GM12878 (cell line): Measurements from ENCODE around the gene KNTC1. TPM values are rescaled to one million over a fixed set of nuclear protein-coding genes. Genes with fewer than 3 reads are reported as not detected.

Experiments used
- ATAC-seq: fragments of 200-7000 bp; cut with Tn5 transposase; 3 replicates; pipeline ENCODE4 v1.9.1; 2020; ENCODE audit warnings: mild to moderate bottlenecking, moderate library complexity
- BruUV-seq: library from RNA; stranded (reverse); fragments of 400-500 nt; replicated peaks from 2 replicates; lab custom pipeline; 2021; lab: Mats Ljungman, UMichigan
- CTCF ChIA-PET: fragments of 300-600 bp; sonication (Branson Sonifier 250); formaldehyde crosslinking; extraction: SDS; loops from one replicate; lab custom pipeline; 2021; ENCODE audit warnings: inconsistent platforms; lab: Yijun Ruan, JAX
- POLR2A ChIA-PET: fragments of 350-600 bp; formaldehyde crosslinking; extraction: SDS; loops from one replicate; lab custom pipeline; 2021; ENCODE audit warnings: inconsistent platforms; lab: Charles Lee
- RAD21 ChIA-PET: fragments of 300-600 bp; sonication (Branson Sonifier 250); formaldehyde crosslinking; loops from one replicate; lab custom pipeline; 2023; ENCODE audit warnings: antibody characterized with exemption; ENCODE audit not compliant: unreplicated experiment; lab: Charles Lee
- SMC1A ChIA-PET: fragments of 300-600 bp; sonication (Branson Sonifier 250); formaldehyde crosslinking; loops from one replicate; lab custom pipeline; 2023; ENCODE audit not compliant: unreplicated experiment, uncharacterized antibody; lab: Charles Lee
- DNase-seq: peaks from one replicate; pipeline ENCODE4 v3.0.0-alpha.2; 2011; ENCODE audit warnings: low read depth, low spot score
- FAIRE-seq: peaks from 3 replicates; lab custom pipeline; 2011; peaks lifted over from hg19 to GRCh38; lab: Jason Lieb, UNC
- H2AFZ ChIP-seq: 2 replicates; pipeline ENCODE4 v1.6.0; 2011; ENCODE audit warnings: low read depth, low read length, control low read depth; ENCODE audit not compliant: control insufficient read depth
- H3K27ac ChIP-seq: 2 replicates; pipeline ENCODE4 v1.5.1; 2011; ENCODE audit warnings: control low read depth; ENCODE audit not compliant: control insufficient read depth, insufficient read depth
- H3K27me3 ChIP-seq, 2 experiments: replicated peaks in 1 of 2; 2 replicates each; pipeline versions ENCODE4 v1.6.0 to v1.6.1; 2011; ENCODE audit warnings: low read length in 1 of 2; ENCODE audit not compliant: control insufficient read depth in 2 of 2, insufficient read depth in 2 of 2
- H3K36me3 ChIP-seq, 2 experiments: 2 replicates each; pipeline ENCODE4 v1.5.1; 2011; ENCODE audit warnings: low read length in 1 of 2; ENCODE audit not compliant: control insufficient read depth in 2 of 2, insufficient read depth in 2 of 2
- H3K4me1 ChIP-seq: 2 replicates; pipeline ENCODE4 v1.6.1; 2011; ENCODE audit warnings: mild to moderate bottlenecking, low read length, moderate library complexity, mixed read lengths; ENCODE audit not compliant: control insufficient read depth, insufficient read depth
- H3K4me2 ChIP-seq: 2 replicates; pipeline ENCODE4 v1.6.0; 2011; ENCODE audit warnings: control low read depth; ENCODE audit not compliant: control insufficient read depth, insufficient read depth
- H3K4me3 ChIP-seq: fragments of 200-600 bp; sonication (generic); 2 replicates; pipeline ENCODE4 v1.5.1; 2016
- H3K79me2 ChIP-seq: 2 replicates; pipeline ENCODE4 v1.6.0; 2011; ENCODE audit warnings: low read length; ENCODE audit not compliant: control insufficient read depth, insufficient read depth
- H3K9ac ChIP-seq: 2 replicates; pipeline ENCODE4 v1.8.0; 2011; ENCODE audit warnings: low read length, control low read depth, mixed read lengths; ENCODE audit not compliant: control insufficient read depth, insufficient read depth
- H3K9me3 ChIP-seq: replicated peaks from 3 replicates; pipeline ENCODE4 v1.5.1; 2011; ENCODE audit warnings: mild to moderate bottlenecking, low read length; ENCODE audit not compliant: control insufficient read depth, insufficient read depth
- H4K20me1 ChIP-seq: 2 replicates; pipeline ENCODE4 v1.6.0; 2011; ENCODE audit not compliant: control insufficient read depth, insufficient read depth
- BMI1 ChIP-seq: fragments of 450-650 bp; IDR thresholded peaks from 2 replicates; pipeline ENCODE4 v1.6.1; 2016; ENCODE audit warnings: mild to moderate bottlenecking, moderate library complexity, borderline replicate concordance
- CEBPZ ChIP-seq: fragments of 150-350 bp; IDR thresholded peaks from 2 replicates; pipeline ENCODE4 v1.6.1; 2016; ENCODE audit warnings: low read depth, low read length
- ESRRA ChIP-seq: IDR thresholded peaks from 2 replicates; pipeline ENCODE4 v1.6.1; 2012; ENCODE audit warnings: mild to moderate bottlenecking, low read length, improper control_type of control experiment
- GATAD2B ChIP-seq: fragments of 450-650 bp; conservative IDR thresholded peaks from 2 replicates; pipeline ENCODE4 v1.6.1; 2017; ENCODE audit warnings: low read depth, mild to moderate bottlenecking, moderate library complexity
- HDAC2 ChIP-seq: fragments of 200-600 bp; sonication (generic); IDR thresholded peaks from 2 replicates; pipeline ENCODE4 v1.6.1; 2017
- HDGF ChIP-seq: fragments of 450-650 bp; IDR thresholded peaks from 2 replicates; pipeline ENCODE4 v1.6.1; 2016; ENCODE audit warnings: antibody characterized with exemption
- JUND ChIP-seq: IDR thresholded peaks from 2 replicates; pipeline ENCODE4 v1.6.1; 2012; ENCODE audit warnings: low read depth, mild to moderate bottlenecking, low read length, improper control_type of control experiment, moderate library complexity
- LARP7 ChIP-seq: fragments of 450-650 bp; IDR thresholded peaks from 2 replicates; pipeline ENCODE4 v1.6.1; 2017; ENCODE audit warnings: mild to moderate bottlenecking
- MAX ChIP-seq: IDR thresholded peaks from 2 replicates; pipeline ENCODE4 v1.6.1; 2012; ENCODE audit warnings: low read depth, low read length, improper control_type of control experiment
- NBN ChIP-seq: fragments of 450-650 bp; IDR thresholded peaks from 2 replicates; pipeline ENCODE4 v1.6.1; 2016
- NR2F1 ChIP-seq: fragments of 450-650 bp; conservative IDR thresholded peaks from 2 replicates; pipeline ENCODE4 v1.6.1; 2017; ENCODE audit warnings: mild to moderate bottlenecking
- RAD21 ChIP-seq: IDR thresholded peaks from 2 replicates; pipeline ENCODE4 v1.6.1; 2011; ENCODE audit warnings: mild to moderate bottlenecking, low read depth, low read length, moderate library complexity; ENCODE audit not compliant: insufficient read depth
- SMC3 ChIP-seq: IDR thresholded peaks from 2 replicates; pipeline ENCODE4 v1.6.1; 2011; ENCODE audit warnings: low read length, improper control_type of control experiment, borderline replicate concordance
- SRF ChIP-seq, 2 experiments: IDR thresholded peaks; 2 replicates each; pipeline ENCODE4 v1.6.1; 2011; ENCODE audit warnings: low read depth in 2 of 2, low read length in 2 of 2, mild to moderate bottlenecking in 1 of 2, moderate library complexity in 1 of 2
- WGBS: methylation state at CpG from one replicate; pipeline ENCODE4 v1.1.6; 2016; ENCODE audit warnings: low lambda C conversion rate; ENCODE audit not compliant: insufficient replicate concordance, insufficient coverage; ENCODE audit errors: missing lambda C conversion rate; 5-methylcytosine and 5-hydroxymethylcytosine counted together
- in situ Hi-C: fragments of 300-500 bp; cut with MboI; formaldehyde crosslinking; loops from 9 replicates; pipeline ENCODE4 v1.14.3; 2018; ENCODE audit warnings: mixed read lengths
- intact Hi-C: fragments of 100-400 bp; cut with micrococcal nuclease; formaldehyde crosslinking; loops from one replicate; pipeline ENCODE4 v1.14.2; 2022; ENCODE audit not compliant: unreplicated experiment
- polyA plus RNA-seq, 11 experiments: library from polyadenylated mRNA; depleted of rRNA in 4 of 11; unstranded in 6 of 11; stranded (reverse) in 5 of 11; fragments of >200 nt; fragmentation: Nextera tagmentation in 4 of 11; fragmentation: Illumina TruSeq in 1 of 11; extraction: Ambion mirVana in 4 of 11; extraction: Trizol in 1 of 11; gene quantifications; 1 replicate in 1 of 11; 2 replicates in 10 of 11; pipeline versions ENCODE4 v1.2.1 to v1.2.3, GENCODE V29; 2011 to 2016; ENCODE audit warnings: inconsistent platforms in 2 of 11, missing spikeins in 2 of 11, low read depth in 1 of 11
- total RNA-seq, 4 experiments: library from RNA; depleted of rRNA in 3 of 4; stranded (reverse); fragments of >200 nt in 3 of 4; fragmentation: Illumina TruSeq in 1 of 4; extraction: Trizol in 1 of 4; gene quantifications; 2 replicates each; pipeline versions ENCODE4 v1.2.1 to v1.2.3, GENCODE V29; 2013 to 2021
- TF ChIP-seq, protein P1 (sequence below): fragments of 450-650 bp; formaldehyde crosslinking; IDR thresholded peaks from 2 replicates; pipeline ENCODE4 v1.5.0; 2022; ENCODE audit warnings: mild to moderate bottlenecking, missing genetic modification characterization

KNTC1 gene
- total and polyA plus RNA-seq, 10 of the 15 experiments (the other 5 are each of a cell fraction or from before 2014, with no cell fraction given), result 37.2 to 118 (median 76.3) TPM

DNA sequence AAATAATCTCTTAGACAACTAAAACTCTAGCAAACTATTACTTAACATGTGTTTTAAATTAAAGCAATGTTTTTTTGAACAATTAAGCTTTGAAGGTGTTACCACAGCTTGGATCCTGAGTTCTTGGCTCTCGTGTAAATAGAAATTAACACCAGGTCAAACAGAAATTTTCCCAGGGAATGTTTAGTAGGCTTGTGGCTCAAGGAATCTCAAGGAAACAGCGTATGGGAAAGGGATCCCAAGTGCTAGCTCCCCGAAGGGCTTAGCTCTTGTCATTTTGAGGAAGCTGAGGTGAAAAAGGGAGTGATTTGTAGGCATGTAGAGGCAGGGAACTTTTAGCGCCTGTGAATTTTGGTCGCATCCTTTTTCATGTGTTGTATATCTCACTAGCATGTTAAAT, 11.4 kb downstream of the KNTC1 start:
- Histone ChIP-seq H3K9ac (no peak overlapping the region), H3K4me2 (no peak overlapping the region), H4K20me1 (no peaks in the 10 kb centered on the region), H2AFZ (no peak overlapping the region), H3K4me1 (no peaks in the 10 kb centered on the region), H3K9me3 (no peaks in the 10 kb centered on the region), H3K79me2 (no peaks in the 10 kb centered on the region; the same call in 1 of the 2 replicates), H3K36me3 (peaks cover 4 to 16% of the 10 kb centered on the region in 2 experiments), H3K4me3 (no peak overlapping the region), H3K27ac (no peak overlapping the region), H3K27me3 (no peaks in the 10 kb centered on the region)
- ChIA-PET POLR2A (interaction anchor here (0.5 to 2.2 kb wide), 8 partner anchors 9 to 441 kb away, joined by 3 to 7 read pairs (median 3); no protein-coding TSS in a partner anchor), RAD21 (interaction anchor here (0.8 kb wide), 1 partner anchor 40 kb away, joined by 3 read pairs; no protein-coding TSS in a partner anchor), CTCF (interaction anchor here (0.7 to 1.5 kb wide), 4 partner anchors 13 to 346 kb away, joined by 3 to 7 read pairs (median 4); no protein-coding TSS in a partner anchor), SMC1A (interaction anchor here (1.2 to 2.3 kb wide), 6 partner anchors 8 to 700 kb away, joined by 3 to 10 read pairs (median 6); no protein-coding TSS in a partner anchor)
- WGBS, result 98% methylated on average over 5 of the region's 5 CpGs
- ATAC-seq (no peak), FAIRE-seq (no peak), DNase-seq (no peak)
- no TSS peak for BruUV-seq
- intact Hi-C loops, result no loop called here
- TF ChIP-seq JUND, result no peak
- TF ChIP-seq LARP7, result no peak
- no peak for TF ChIP-seq CEBPZ
- TF ChIP-seq NR2F1, result no peak
- TF ChIP-seq, protein P1, sequence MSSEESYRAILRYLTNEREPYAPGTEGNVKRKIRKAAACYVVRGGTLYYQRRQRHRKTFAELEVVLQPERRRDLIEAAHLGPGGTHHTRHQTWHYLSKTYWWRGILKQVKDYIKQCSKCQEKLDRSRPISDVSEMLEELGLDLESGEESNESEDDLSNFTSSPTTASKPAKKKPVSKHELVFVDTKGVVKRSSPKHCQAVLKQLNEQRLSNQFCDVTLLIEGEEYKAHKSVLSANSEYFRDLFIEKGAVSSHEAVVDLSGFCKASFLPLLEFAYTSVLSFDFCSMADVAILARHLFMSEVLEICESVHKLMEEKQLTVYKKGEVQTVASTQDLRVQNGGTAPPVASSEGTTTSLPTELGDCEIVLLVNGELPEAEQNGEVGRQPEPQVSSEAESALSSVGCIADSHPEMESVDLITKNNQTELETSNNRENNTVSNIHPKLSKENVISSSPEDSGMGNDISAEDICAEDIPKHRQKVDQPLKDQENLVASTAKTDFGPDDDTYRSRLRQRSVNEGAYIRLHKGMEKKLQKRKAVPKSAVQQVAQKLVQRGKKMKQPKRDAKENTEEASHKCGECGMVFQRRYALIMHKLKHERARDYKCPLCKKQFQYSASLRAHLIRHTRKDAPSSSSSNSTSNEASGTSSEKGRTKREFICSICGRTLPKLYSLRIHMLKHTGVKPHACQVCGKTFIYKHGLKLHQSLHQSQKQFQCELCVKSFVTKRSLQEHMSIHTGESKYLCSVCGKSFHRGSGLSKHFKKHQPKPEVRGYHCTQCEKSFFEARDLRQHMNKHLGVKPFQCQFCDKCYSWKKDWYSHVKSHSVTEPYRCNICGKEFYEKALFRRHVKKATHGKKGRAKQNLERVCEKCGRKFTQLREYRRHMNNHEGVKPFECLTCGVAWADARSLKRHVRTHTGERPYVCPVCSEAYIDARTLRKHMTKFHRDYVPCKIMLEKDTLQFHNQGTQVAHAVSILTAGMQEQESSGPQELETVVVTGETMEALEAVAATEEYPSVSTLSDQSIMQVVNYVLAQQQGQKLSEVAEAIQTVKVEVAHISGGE (CRISPR knock-in tag), result no peak
- TF ChIP-seq SRF (IDR thresholded peaks at IDR 0.05; ENCODE audit: low read depth in 2 of 2, low read length in 2 of 2), result no peak
- no peak for TF ChIP-seq HDGF
- no peak for TF ChIP-seq HDAC2
- no peak for TF ChIP-seq GATAD2B
- TF ChIP-seq BMI1, result no peak
- TF ChIP-seq RAD21, result no peak
- TF ChIP-seq MAX, result no peak
- no peak for TF ChIP-seq ESRRA
- TF ChIP-seq NBN, result no peak
- TF ChIP-seq SMC3, result no peak
- in situ Hi-C loops, result no loop called here
